K562 (cell line): ENCODE data around the gene MTA2. TPM values are rescaled to one million over a fixed set of nuclear protein-coding genes. Genes with fewer than 3 reads are reported as not detected.
A peak's percentile ranks its signal among the peaks of the same experiment; 100 is the strongest.

Experiments
- ATAC-seq: fragments of 200-7000 bp; cut with Tn5 transposase; 3 replicates; pipeline ENCODE4 v1.9.1; 2020; ENCODE audit warnings: moderate library complexity
- BruUV-seq: library from RNA; stranded (reverse); fragments of 400-500 nt; replicated peaks from 2 replicates; lab custom pipeline; 2021; lab: Mats Ljungman, UMichigan
- CTCF ChIA-PET: fragments of 300-600 bp; formaldehyde crosslinking; extraction: SDS; loops from one replicate; lab custom pipeline; 2021; ENCODE audit warnings: low intra/inter-chr PET ratio; lab: Yijun Ruan, JAX
- POLR2A ChIA-PET: fragments of 300-600, 350-650 bp; sonication (Branson Sonifier 250); formaldehyde crosslinking; extraction: SDS; loops from one replicate; lab custom pipeline; 2021; ENCODE audit warnings: antibody characterized with exemption, inconsistent platforms; lab: Yijun Ruan, JAX
- DNase-seq, 4 experiments: peaks; one replicate each; pipeline versions ENCODE4 v3.0.0 to v3.0.0-alpha.2; 2011 to 2018; ENCODE audit warnings: low spot score in 3 of 4, mixed read lengths in 3 of 4; ENCODE audit errors: extremely low read depth in 1 of 4
- FAIRE-seq: peaks from 2 replicates; lab custom pipeline; 2011; peaks lifted over from hg19 to GRCh38; lab: Jason Lieb, UNC
- H2AFZ ChIP-seq: 2 replicates; pipeline ENCODE4 v1.6.0; 2011; ENCODE audit warnings: low read depth, low read length, control low read depth, inconsistent platforms
- H3K27ac ChIP-seq: fragments of 200-600 bp; 3 replicates; pipeline ENCODE4 v1.8.0; 2011; ENCODE audit warnings: low read depth, mild to moderate bottlenecking, control low read depth, inconsistent platforms, low read length, moderate library complexity, mixed read lengths; ENCODE audit errors: extremely low read depth
- H3K27me3 ChIP-seq, 2 experiments: fragments of 300-600 bp in 1 of 2; 2 replicates in 1 of 2; 3 replicates in 1 of 2; pipeline versions ENCODE4 v1.6.0 to v1.8.0; 2011; ENCODE audit warnings: inconsistent platforms in 2 of 2, low read length in 2 of 2, mild to moderate bottlenecking in 1 of 2, mixed read lengths in 1 of 2, moderate library complexity in 1 of 2; ENCODE audit not compliant: control insufficient read depth in 2 of 2, insufficient read depth in 2 of 2
- H3K36me3 ChIP-seq: fragments of 300-600 bp; 3 replicates; pipeline ENCODE4 v1.8.0; 2011; ENCODE audit warnings: mild to moderate bottlenecking, low read length, inconsistent platforms; ENCODE audit not compliant: control insufficient read depth, insufficient read depth
- H3K4me1 ChIP-seq, 2 experiments: fragments of 200-600 bp in 1 of 2; replicated peaks in 1 of 2; 2 replicates in 1 of 2; 3 replicates in 1 of 2; pipeline versions ENCODE4 v1.5.1 to v1.8.0; 2011; ENCODE audit warnings: inconsistent platforms in 2 of 2, low read length in 2 of 2, mild to moderate bottlenecking in 1 of 2, mixed read lengths in 1 of 2, moderate library complexity in 1 of 2; ENCODE audit not compliant: control insufficient read depth in 2 of 2, insufficient read depth in 2 of 2
- H3K4me2 ChIP-seq: 2 replicates; pipeline ENCODE4 v1.6.1; 2011; ENCODE audit warnings: low read length, control low read depth, inconsistent platforms, mixed read lengths; ENCODE audit not compliant: insufficient read depth
- H3K4me3 ChIP-seq: fragments of 200-600 bp; sonication (generic), shearing (Covaris generic); 2 replicates; pipeline ENCODE4 v1.5.1; 2016; ENCODE audit warnings: control low read depth, inconsistent platforms
- H3K79me2 ChIP-seq: fragments of 200-600 bp; 3 replicates; pipeline ENCODE4 v1.8.0; 2011; ENCODE audit warnings: low read length, inconsistent platforms; ENCODE audit not compliant: control insufficient read depth, insufficient read depth
- H3K9ac ChIP-seq, 2 experiments: 2 replicates each; pipeline versions ENCODE4 v1.6.0 to v1.6.1; 2011; ENCODE audit warnings: low read depth in 2 of 2, low read length in 2 of 2, control low read depth in 1 of 2, inconsistent platforms in 1 of 2, mild to moderate bottlenecking in 1 of 2, mixed read lengths in 1 of 2; ENCODE audit not compliant: insufficient read depth in 1 of 2
- H3K9me1 ChIP-seq: one replicate; pipeline ENCODE4 v1.6.0; 2011; ENCODE audit warnings: inconsistent platforms, mild to moderate bottlenecking, low read length, moderate library complexity; ENCODE audit not compliant: control insufficient read depth, insufficient read depth
- H3K9me3 ChIP-seq: replicated peaks from 2 replicates; pipeline ENCODE4 v1.5.1; 2011; ENCODE audit warnings: low read depth, low read length, inconsistent platforms; ENCODE audit not compliant: control insufficient read depth, insufficient read depth
- H4K20me1 ChIP-seq: replicated peaks from 2 replicates; pipeline ENCODE4 v1.6.1; 2011; ENCODE audit warnings: low read length, inconsistent platforms, mixed read lengths; ENCODE audit not compliant: control insufficient read depth, insufficient read depth
- CCNT2 ChIP-seq: IDR thresholded peaks from 2 replicates; pipeline ENCODE4 v1.6.1; 2011; ENCODE audit warnings: borderline replicate concordance, low read depth, mild to moderate bottlenecking, moderate library complexity, mixed read lengths, low read length; ENCODE audit not compliant: insufficient read length; ENCODE audit errors: extremely low read depth
- DPF2 ChIP-seq: fragments of 450-650 bp; IDR thresholded peaks from 2 replicates; pipeline ENCODE4 v1.6.1; 2016
- GABPB1 ChIP-seq: sonication (generic); formaldehyde crosslinking; IDR thresholded peaks from 2 replicates; pipeline ENCODE4 v1.8.0; 2022; ENCODE audit warnings: mild to moderate bottlenecking, missing genetic modification reagents
- HDAC1 ChIP-seq, 2 experiments: fragments of 450-650 bp; IDR thresholded peaks; 2 replicates each; pipeline ENCODE4 v1.6.1; 2016 to 2017; ENCODE audit warnings: inconsistent platforms in 1 of 2, mild to moderate bottlenecking in 1 of 2, moderate library complexity in 1 of 2
- HEY1 ChIP-seq: fragments of 250-450 bp; sonication (Bioruptor Pico); IDR thresholded peaks from 2 replicates; pipeline ENCODE4 v1.5.0; 2020; ENCODE audit warnings: mild to moderate bottlenecking, moderate library complexity, borderline replicate concordance
- HIVEP1 ChIP-seq: fragments of 250-450 bp; sonication (Bioruptor Pico); IDR thresholded peaks from 2 replicates; pipeline ENCODE4 v1.4.0; 2020; ENCODE audit warnings: mild to moderate bottlenecking
- LARP7 ChIP-seq: fragments of 450-650 bp; IDR thresholded peaks from 2 replicates; pipeline ENCODE4 v1.6.1; 2016
- RAD21 ChIP-seq, 2 experiments: fragments of 250-450 bp in 1 of 2; fragments of 450-650 bp in 1 of 2; sonication (Bioruptor Pico) in 1 of 2; formaldehyde crosslinking in 1 of 2; IDR thresholded peaks in 1 of 2; conservative IDR thresholded peaks in 1 of 2; 2 replicates each; pipeline versions ENCODE4 v1.4.0 to v1.8.0; 2020 to 2022; ENCODE audit warnings: mild to moderate bottlenecking in 2 of 2, moderate library complexity in 1 of 2
- RBM17 ChIP-seq: fragments of 200-400 bp; formaldehyde crosslinking; IDR thresholded peaks from 2 replicates; pipeline ENCODE4 v1.6.1; 2017; ENCODE audit warnings: low read depth, mild to moderate bottlenecking, low read length, borderline replicate concordance
- THRA ChIP-seq: fragments of 450-650 bp; IDR thresholded peaks from 2 replicates; pipeline ENCODE4 v1.6.1; 2017; ENCODE audit warnings: mild to moderate bottlenecking, moderate library complexity
- TOE1 ChIP-seq, 2 experiments: fragments of 450-650 bp in 1 of 2; sonication (generic) in 1 of 2; formaldehyde crosslinking in 1 of 2; IDR thresholded peaks; 2 replicates each; pipeline versions ENCODE4 v1.7.1 to v1.8.0; 2016 to 2022; ENCODE audit warnings: borderline replicate concordance in 2 of 2, mild to moderate bottlenecking in 2 of 2, antibody characterized with exemption in 1 of 2, inconsistent platforms in 1 of 2, low read depth in 1 of 2, missing genetic modification reagents in 1 of 2, moderate library complexity in 1 of 2
- YY1 ChIP-seq, 3 experiments: IDR thresholded peaks; 2 replicates each; pipeline ENCODE4 v1.6.1; 2011; ENCODE audit warnings: low read length in 2 of 3, mild to moderate bottlenecking in 2 of 3, moderate library complexity in 2 of 3, borderline replicate concordance in 1 of 3, control low read depth in 1 of 3, low read depth in 1 of 3; ENCODE audit not compliant: insufficient read depth in 3 of 3, insufficient replicate concordance in 2 of 3, control insufficient read depth in 1 of 3, insufficient read length in 1 of 3; ENCODE audit errors: extremely low read depth in 1 of 3
- WGBS: fragments of 100-300 bp; shearing (Covaris generic); methylation state at CpG from one replicate; pipeline ENCODE4 v1.1.6; 2016; ENCODE audit warnings: low coverage, mixed read lengths; ENCODE audit not compliant: insufficient coverage; ENCODE audit errors: missing lambda C conversion rate; 5-methylcytosine and 5-hydroxymethylcytosine counted together
- in situ Hi-C: fragments of 300-500 bp; cut with MboI; formaldehyde crosslinking; loops from 4 replicates; pipeline ENCODE4 v1.15.0; 2018; ENCODE audit warnings: inconsistent platforms, mixed read lengths
- intact Hi-C: fragments of 100-400 bp; cut with micrococcal nuclease; formaldehyde crosslinking; loops from 2 replicates; pipeline ENCODE4 v1.14.2; 2022
- polyA plus RNA-seq, 8 experiments: library from polyadenylated mRNA; depleted of rRNA in 4 of 8; stranded (reverse) in 5 of 8; unstranded in 3 of 8; fragments of >200 nt; fragmentation: Nextera tagmentation in 2 of 8; fragmentation: Illumina TruSeq in 1 of 8; extraction: Ambion mirVana in 2 of 8; extraction: Trizol in 1 of 8; gene quantifications; 2 replicates each; pipeline versions ENCODE4 v1.2.1 to v1.2.3, GENCODE V29; 2011 to 2014; ENCODE audit warnings: inconsistent platforms in 1 of 8, missing spikeins in 1 of 8
- total RNA-seq, 7 experiments: library from RNA; depleted of rRNA in 6 of 7; stranded (reverse); fragments of >200 nt in 6 of 7; fragmentation: Illumina TruSeq in 2 of 7; extraction: Trizol in 2 of 7; gene quantifications; 2 replicates each; pipeline versions ENCODE4 v1.2.1 to v1.2.3, GENCODE V29; 2011 to 2021; ENCODE audit warnings: low replicate concordance in 1 of 7
- TF ChIP-seq, protein P1 (sequence below): fragments of 250-450 bp; sonication (Bioruptor Pico); IDR thresholded peaks from 2 replicates; pipeline ENCODE4 v1.8.0; 2022; ENCODE audit warnings: moderate library complexity, mild to moderate bottlenecking, inconsistent platforms

Gene MTA2
- total and polyA plus RNA-seq, 9 of the 15 experiments (the other 6 are each of a cell fraction or from before 2014, with no cell fraction given): 6.2 to 220 (median 172) TPM

- no peak for TF ChIP-seq RBM17
Measured at GRCh38 chr11:62646825-62647608, 45.4 kb upstream of the MTA2 start (continued).

DNA sequence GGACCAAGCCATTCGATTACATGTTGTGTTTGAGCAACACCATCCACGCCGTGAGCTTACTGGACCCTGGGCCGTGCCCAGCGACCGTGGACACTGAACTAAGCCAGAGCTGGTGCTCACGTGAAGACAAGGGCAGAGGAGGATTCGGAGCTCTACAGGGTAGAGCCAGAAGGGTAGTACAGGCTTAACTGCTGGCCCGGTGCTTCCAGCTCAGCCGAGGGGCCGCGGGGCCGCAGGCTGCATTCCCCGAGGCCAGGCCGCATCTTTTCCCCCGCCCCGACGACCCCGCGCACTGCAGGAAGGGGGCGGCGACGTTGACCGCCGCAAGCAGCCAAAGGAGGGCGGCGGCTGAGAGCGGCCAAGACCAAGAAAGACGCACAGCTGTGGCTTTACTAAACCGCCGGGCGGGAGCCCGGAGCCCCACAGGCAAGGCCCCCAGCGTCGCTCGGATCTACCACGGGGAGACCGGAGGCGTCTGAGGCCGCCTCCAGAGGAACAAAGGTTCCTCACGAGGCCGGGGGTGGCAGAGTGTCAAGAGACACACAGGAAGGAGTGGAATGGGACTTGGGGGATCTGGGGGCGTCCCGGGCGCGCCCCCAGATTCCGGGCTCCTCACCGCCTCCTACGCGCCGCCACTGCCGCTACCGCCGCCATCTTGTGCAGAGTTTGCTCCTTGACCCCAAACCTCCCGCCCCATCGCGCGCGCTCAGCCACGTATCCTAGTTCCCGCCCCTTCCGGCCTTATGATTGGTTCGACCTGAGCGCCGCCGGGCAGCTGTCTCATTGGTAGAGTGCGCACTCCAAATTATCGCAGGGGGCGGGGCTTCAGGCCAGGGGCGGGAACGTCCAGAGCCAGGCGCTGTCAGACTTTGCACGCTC is 44.5 kb upstream of the MTA2 start, which contains the start of gene GANAB:
Gene GANAB (minus strand): TSS at position 668 of the 879 bp plus-strand sequence. CDS start 14 bp downstream, at position 654.
- peak within 1 kb of the TSS; percentile 97 to 99 for H3K9ac ChIP-seq
- ChIA-PET POLR2A (interaction anchor here (0.5 to 4.5 kb wide), 18 partner anchors 9 to 253 kb away, joined by 3 to 83 read pairs (median 4); partner anchors contain the start of genes B3GAT3, BSCL2, C11orf98 and CSKMT), CTCF (interaction anchor here (0.6 to 1.1 kb wide), 2 partner anchors 33 to 35 kb away, joined by 3 to 4 read pairs; partner anchors contain the start of gene ROM1)
- no peaks in the 10 kb centered on the region for H3K9me3 ChIP-seq
- in situ Hi-C loops (no loop called here), intact Hi-C loops (loop anchor here (1.0 to 2.0 kb wide), 3 partner anchors 19 to 47 kb away; partner anchors contain the start of genes C11orf98, CSKMT, EML3 and ROM1)
- DNase-seq (peak; percentile 97 to 100 (median 98)), ATAC-seq (peak; percentile 98), FAIRE-seq (peak; percentile 95)
- peaks cover 69% of the 10 kb centered on the region for H3K36me3 ChIP-seq
- H3K27ac ChIP-seq: peak within 1 kb of the TSS; percentile 96
- no peaks in the 10 kb centered on the region for H3K9me1 ChIP-seq
- H4K20me1 ChIP-seq: peaks cover 20% of the 10 kb centered on the region
- peaks cover 12 to 38% of the 10 kb centered on the region in 2 experiments for H3K4me1 ChIP-seq
- peaks cover 66% of the 10 kb centered on the region for H3K79me2 ChIP-seq
- WGBS: under 1% methylated on average over 57 of the region's 73 CpGs
- H3K4me3 ChIP-seq: peak within 1 kb of the TSS; percentile 97
- peak within 1 kb of the TSS; percentile 99 for H3K4me2 ChIP-seq
- peak within 1 kb of the TSS; percentile 62 for H2AFZ ChIP-seq
- TSS peak; percentile 50 for BruUV-seq
- no peaks in the 10 kb centered on the region for H3K27me3 ChIP-seq
- peak; percentile 82; the same call in 1 of the 2 replicates for TF ChIP-seq GABPB1 (CRISPR knock-in tag)
- TF ChIP-seq, protein P1, sequence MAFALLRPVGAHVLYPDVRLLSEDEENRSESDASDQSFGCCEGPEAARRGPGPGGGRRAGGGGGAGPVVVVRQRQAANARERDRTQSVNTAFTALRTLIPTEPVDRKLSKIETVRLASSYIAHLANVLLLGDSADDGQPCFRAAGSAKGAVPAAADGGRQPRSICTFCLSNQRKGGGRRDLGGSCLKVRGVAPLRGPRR (CRISPR knock-in tag): no peak
- TF ChIP-seq HEY1 (CRISPR knock-in tag): peak; percentile 42; the same call in 1 of the 2 replicates
- TF ChIP-seq HIVEP1 (CRISPR knock-in tag): 0 out of 2 replicates have a peak, but pooled peaks have one; percentile 24
- no peak for TF ChIP-seq THRA
- peak; percentile 67 for TF ChIP-seq CCNT2
- TF ChIP-seq LARP7: no peak
- TF ChIP-seq DPF2: peak; percentile 20; the same call in 1 of the 2 replicates
- TF ChIP-seq TOE1 (IDR thresholded peaks at IDR 0.05; ENCODE audit: borderline replicate concordance): peak; percentile 30; the same call in 1 of the 2 replicates
- 0 out of 2 replicates have a peak, but pooled peaks have one; percentile 13 for TF ChIP-seq TOE1 (CRISPR knock-in tag; IDR thresholded peaks at IDR 0.05; ENCODE audit: borderline replicate concordance, low read depth)
- TF ChIP-seq YY1 (IDR thresholded peaks at IDR 0.05; ENCODE audit: borderline replicate concordance in 1 of 3, control insufficient read depth in 1 of 3, extremely low read depth in 1 of 3, insufficient read depth in 3 of 3, insufficient read length in 1 of 3, insufficient replicate concordance in 2 of 3, low read depth in 1 of 3, low read length in 2 of 3): peak; percentile 93 to 98 (median 97)
- TF ChIP-seq RAD21 (CRISPR knock-in tag; conservative IDR thresholded peaks at IDR 0.05 in 1 of 2, IDR thresholded peaks at IDR 0.05 in 1 of 2): no peak
- peak in 1 of 2 experiments; percentile 70; a peak in 2 of 4 replicates for TF ChIP-seq HDAC1 (IDR thresholded peaks at IDR 0.05)
